ENCODE measurements around the gene FHIP1A. TPM values are rescaled to one million over a fixed set of nuclear protein-coding genes. Genes with fewer than 3 reads are reported as not detected.

FHIP1A gene
- total and polyA plus RNA-seq, 2 experiments from 2014 or later = 0.11 TPM; not detected in 1

- H3K4me1 ChIP-seq (ENCODE audit: insufficient read depth) = peaks cover 35% of the 10 kb centered on the region
- H3K36me3 ChIP-seq (ENCODE audit: low read depth) = no peaks in the 10 kb centered on the region
- H4K20me1 ChIP-seq (ENCODE audit: insufficient read depth) = no peaks in the 10 kb centered on the region
- H3K9me3 ChIP-seq (ENCODE audit: low read depth) = no peaks in the 10 kb centered on the region
- H3K9ac ChIP-seq = no peak overlapping the region
- peak overlapping the region; percentile 41 for H3K4me2 ChIP-seq (ENCODE audit: unreplicated experiment)
- H3K79me2 ChIP-seq (ENCODE audit: insufficient read depth) = no peaks in the 10 kb centered on the region
- no peaks in the 10 kb centered on the region for H3K27me3 ChIP-seq (replicated peaks; ENCODE audit: insufficient read depth)
- peaks cover 28% of the 10 kb centered on the region for H3F3A ChIP-seq (ENCODE audit: insufficient read depth)
- no peaks in the 10 kb centered on the region for H3K9me2 ChIP-seq (ENCODE audit: insufficient read depth)
- TF ChIP-seq EZH2 (IDR thresholded peaks at IDR 0.05; ENCODE audit: insufficient read depth, poor library complexity, severe bottlenecking) (no peak), EZH2phosphoT487 (IDR thresholded peaks at IDR 0.05; ENCODE audit: insufficient read depth, low read depth) (no peak)
- in situ Hi-C loops (cut with MboI) = no loop called here
- no peak overlapping the region for H3K4me3 ChIP-seq
- H3K27ac ChIP-seq = no peak overlapping the region
- H2AFZ ChIP-seq = no peak overlapping the region
- peak; percentile 70 for DNase-seq
These were observed 7.0 kb downstream of the FHIP1A start for GRCh38 chr4:151415978-151416377.

- Histone ChIP-seq H2AFZ (no peak overlapping the region), H3K4me2 (ENCODE audit: unreplicated experiment) (no peak overlapping the region), H3K9me3 (ENCODE audit: low read depth) (no peaks in the 10 kb centered on the region), H3K79me2 (ENCODE audit: insufficient read depth) (no peaks in the 10 kb centered on the region), H3K9ac (no peak overlapping the region), H4K20me1 (ENCODE audit: insufficient read depth) (no peaks in the 10 kb centered on the region), H3K9me2 (ENCODE audit: insufficient read depth) (no peaks in the 10 kb centered on the region), H3K27ac (no peak overlapping the region), H3K27me3 (replicated peaks; ENCODE audit: insufficient read depth) (no peaks in the 10 kb centered on the region), H3K4me1 (ENCODE audit: insufficient read depth) (peaks cover 35% of the 10 kb centered on the region), H3K36me3 (ENCODE audit: low read depth) (no peaks in the 10 kb centered on the region), H3F3A (ENCODE audit: insufficient read depth) (peaks cover 28% of the 10 kb centered on the region), H3K4me3 (no peak overlapping the region)
- in situ Hi-C loops (cut with MboI) = no loop called here
- TF ChIP-seq EZH2 (IDR thresholded peaks at IDR 0.05; ENCODE audit: insufficient read depth, poor library complexity, severe bottlenecking) (no peak), EZH2phosphoT487 (IDR thresholded peaks at IDR 0.05; ENCODE audit: insufficient read depth, low read depth) (no peak)
- DNase-seq = no peak
- 89 to 90% methylated on average over 5 of the region's 5 CpGs for WGBS, 2 experiments (ENCODE audit: low coverage in 1 of 2, low lambda C conversion rate in 2 of 2, missing lambda C conversion rate in 2 of 2)
These were observed 8.2 kb downstream of the FHIP1A start for GRCh38 chr4:151417164-151417571.

GRCh38 chr4:151417766-151418376 lies 8.9 kb downstream of the FHIP1A start:
- 93 to 95% methylated on average over 2 of the region's 2 CpGs for WGBS, 2 experiments (ENCODE audit: low coverage in 1 of 2, low lambda C conversion rate in 2 of 2, missing lambda C conversion rate in 2 of 2)
- H3K4me2 ChIP-seq (ENCODE audit: unreplicated experiment) = peak overlapping the region; percentile 19
- TF ChIP-seq EZH2 (IDR thresholded peaks at IDR 0.05; ENCODE audit: insufficient read depth, poor library complexity, severe bottlenecking) (no peak), EZH2phosphoT487 (IDR thresholded peaks at IDR 0.05; ENCODE audit: insufficient read depth, low read depth) (no peak)
- peaks cover 35% of the 10 kb centered on the region for H3K4me1 ChIP-seq (ENCODE audit: insufficient read depth)
- H3K9ac ChIP-seq = no peak overlapping the region
- H4K20me1 ChIP-seq (ENCODE audit: insufficient read depth) = no peaks in the 10 kb centered on the region
- H3K9me3 ChIP-seq (ENCODE audit: low read depth) = no peaks in the 10 kb centered on the region
- peak; percentile 31 for DNase-seq
- no peaks in the 10 kb centered on the region for H3K9me2 ChIP-seq (ENCODE audit: insufficient read depth)
- no peak overlapping the region for H3K4me3 ChIP-seq
- no peak overlapping the region for H2AFZ ChIP-seq
- no peaks in the 10 kb centered on the region for H3K27me3 ChIP-seq (replicated peaks; ENCODE audit: insufficient read depth)
- in situ Hi-C loops (cut with MboI) = no loop called here
- no peaks in the 10 kb centered on the region for H3K36me3 ChIP-seq (ENCODE audit: low read depth)
- H3K79me2 ChIP-seq (ENCODE audit: insufficient read depth) = no peaks in the 10 kb centered on the region
- peaks cover 28% of the 10 kb centered on the region for H3F3A ChIP-seq (ENCODE audit: insufficient read depth)
- peak overlapping the region; percentile 64 for H3K27ac ChIP-seq

GRCh38 chr4:151418385-151418784 lies 9.4 kb downstream of the FHIP1A start:
- Histone ChIP-seq H3K27ac (peak overlapping the region; percentile 64), H2AFZ (no peak overlapping the region), H3K79me2 (ENCODE audit: insufficient read depth) (no peaks in the 10 kb centered on the region), H3K9me2 (ENCODE audit: insufficient read depth) (no peaks in the 10 kb centered on the region), H3K36me3 (ENCODE audit: low read depth) (no peaks in the 10 kb centered on the region), H3K4me1 (ENCODE audit: insufficient read depth) (peaks cover 35% of the 10 kb centered on the region), H3K27me3 (replicated peaks; ENCODE audit: insufficient read depth) (no peaks in the 10 kb centered on the region), H3K4me3 (no peak overlapping the region), H3K9me3 (ENCODE audit: low read depth) (no peaks in the 10 kb centered on the region), H3K9ac (no peak overlapping the region), H3K4me2 (ENCODE audit: unreplicated experiment) (peak overlapping the region; percentile 19), H3F3A (ENCODE audit: insufficient read depth) (peaks cover 28% of the 10 kb centered on the region), H4K20me1 (ENCODE audit: insufficient read depth) (no peaks in the 10 kb centered on the region)
- TF ChIP-seq EZH2 (IDR thresholded peaks at IDR 0.05; ENCODE audit: insufficient read depth, poor library complexity, severe bottlenecking) (no peak), EZH2phosphoT487 (IDR thresholded peaks at IDR 0.05; ENCODE audit: insufficient read depth, low read depth) (no peak)
- peak; percentile 86 for DNase-seq
- in situ Hi-C loops (cut with MboI) = no loop called here

GRCh38 chr4:151418856-151419255 lies 9.9 kb downstream of the FHIP1A start:
- Histone ChIP-seq H3K36me3 (ENCODE audit: low read depth) (no peaks in the 10 kb centered on the region), H3K9me2 (ENCODE audit: insufficient read depth) (no peaks in the 10 kb centered on the region), H3K4me3 (no peak overlapping the region), H3K27me3 (replicated peaks; ENCODE audit: insufficient read depth) (no peaks in the 10 kb centered on the region), H3K9me3 (ENCODE audit: low read depth) (no peaks in the 10 kb centered on the region), H4K20me1 (ENCODE audit: insufficient read depth) (no peaks in the 10 kb centered on the region), H3K9ac (no peak overlapping the region), H3K79me2 (ENCODE audit: insufficient read depth) (no peaks in the 10 kb centered on the region), H3K4me1 (ENCODE audit: insufficient read depth) (peaks cover 35% of the 10 kb centered on the region), H3K4me2 (ENCODE audit: unreplicated experiment) (no peak overlapping the region), H3F3A (ENCODE audit: insufficient read depth) (peaks cover 28% of the 10 kb centered on the region), H2AFZ (no peak overlapping the region), H3K27ac (no peak overlapping the region)
- no peak for TF ChIP-seq EZH2 (IDR thresholded peaks at IDR 0.05; ENCODE audit: insufficient read depth, poor library complexity, severe bottlenecking)
- 89 to 97% methylated on average over 1 of the region's 1 CpG for WGBS, 2 experiments (ENCODE audit: low coverage in 1 of 2, low lambda C conversion rate in 2 of 2, missing lambda C conversion rate in 2 of 2)
- no peak for DNase-seq
- in situ Hi-C loops (cut with MboI) = no loop called here

Measured in GM23248 (cell line).